ENCODE measurements around the gene IRF2BP2.

DNA sequence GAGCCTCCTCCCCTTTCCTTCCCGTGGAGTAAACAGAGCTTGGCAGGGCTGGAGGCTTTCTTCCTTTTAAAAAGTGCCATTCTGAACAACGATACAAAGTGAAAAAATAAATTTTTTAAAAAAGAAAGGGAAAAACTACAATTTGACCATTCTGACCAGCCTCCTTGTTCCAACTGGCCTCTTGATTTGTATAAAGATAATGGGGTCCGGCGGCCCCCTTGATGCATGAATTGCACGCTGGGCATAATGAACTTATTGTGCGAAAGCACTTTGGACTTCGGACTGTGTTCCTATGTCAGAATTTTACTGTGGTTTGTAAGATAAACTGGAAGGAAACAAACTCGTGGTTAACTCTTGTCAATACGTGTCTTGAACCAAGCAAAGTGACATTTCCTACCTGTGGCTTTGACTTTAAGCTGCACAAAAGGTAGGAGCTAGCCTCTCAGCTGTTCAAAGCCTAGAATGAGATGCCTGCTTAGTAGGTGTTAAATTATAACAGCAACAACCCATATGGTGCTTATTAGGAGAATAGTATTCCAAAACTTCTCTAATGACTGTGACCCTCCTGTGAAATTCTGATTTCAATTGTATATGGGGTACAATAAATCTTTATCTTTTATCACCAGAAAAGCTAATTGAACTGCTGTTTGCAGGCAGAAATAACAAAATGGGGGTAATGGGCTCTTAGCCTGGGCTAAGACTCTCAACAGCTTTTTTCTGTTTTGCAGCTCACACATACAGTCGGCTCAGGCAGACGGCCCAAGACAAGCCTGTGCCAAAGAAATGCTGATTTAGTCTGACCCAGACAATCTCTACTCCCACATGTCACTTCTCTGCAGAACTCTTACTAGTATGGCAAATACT is 9.3 kb downstream of the IRF2BP2 start:
- TF ChIP-seq CTCF (IDR thresholded peaks at IDR 0.05): no peak
- TF ChIP-seq POLR2A (IDR thresholded peaks at IDR 0.05): no peak

All from thyroid gland (tissue), 4 donors.